HG03045 (cell line): ENCODE results near the gene POM121C.
"Not testable (repeated sequence)": the region's sequence is repeated elsewhere in the genome, so short reads cannot be mapped to it uniquely, and the experiment has no call there.

Experiments
- ATAC-seq: cut with Tn5 transposase; IDR thresholded peaks from one replicate; pipeline ENCODE4 v1.9.1; 2021; ENCODE audit warnings: mild to moderate bottlenecking, moderate library complexity; ENCODE audit not compliant: unreplicated experiment

POM121C gene

DNA sequence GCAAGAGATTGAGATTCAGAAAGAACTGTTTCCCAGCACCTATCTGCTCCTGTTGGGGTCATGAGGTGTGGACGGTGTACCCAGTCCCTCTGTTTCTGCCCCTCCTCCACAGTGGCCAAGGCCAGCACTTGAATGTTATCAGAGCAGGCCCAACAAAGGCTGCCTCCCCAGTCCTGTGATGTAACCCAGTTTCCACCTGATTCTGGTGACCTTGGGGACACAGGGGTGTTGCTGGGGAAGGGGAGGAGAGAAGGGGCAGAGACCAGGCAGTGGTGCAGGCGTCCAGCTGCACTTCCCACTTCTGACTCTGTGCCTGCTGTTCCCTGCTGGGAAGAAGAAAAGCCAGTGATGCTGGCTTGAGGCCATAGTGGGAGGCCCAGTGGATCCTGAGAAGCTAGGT is 88.2 kb downstream of the POM121C start:
- not testable (repeated sequence) for ATAC-seq

DNA sequence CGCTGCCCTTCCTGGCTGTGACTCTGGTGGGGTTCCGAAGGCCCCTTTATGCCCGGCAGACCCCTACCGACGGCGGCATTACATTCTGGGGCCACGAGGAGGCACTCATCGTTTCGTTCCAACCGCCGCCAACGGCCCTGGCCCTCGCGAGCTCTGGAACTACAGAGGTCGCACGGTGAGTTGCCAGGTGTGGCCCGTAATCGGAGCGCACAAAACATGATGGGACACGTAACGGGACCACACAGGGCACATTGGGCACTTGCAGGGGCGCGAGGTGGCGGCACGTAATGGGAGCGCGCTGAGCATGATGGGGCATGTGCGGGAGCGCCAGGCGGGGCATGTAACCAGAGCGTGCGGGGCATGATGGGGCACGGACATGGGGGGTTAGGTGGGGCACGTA is 90.8 kb downstream of the POM121C start, which contains the start of gene TRIM73:
TSS of gene TRIM73 (plus strand) at position 301 of the 400 bp plus-strand sequence. CDS start 3,305 bp downstream, outside the sequence.
- not testable (repeated sequence) for ATAC-seq

DNA sequence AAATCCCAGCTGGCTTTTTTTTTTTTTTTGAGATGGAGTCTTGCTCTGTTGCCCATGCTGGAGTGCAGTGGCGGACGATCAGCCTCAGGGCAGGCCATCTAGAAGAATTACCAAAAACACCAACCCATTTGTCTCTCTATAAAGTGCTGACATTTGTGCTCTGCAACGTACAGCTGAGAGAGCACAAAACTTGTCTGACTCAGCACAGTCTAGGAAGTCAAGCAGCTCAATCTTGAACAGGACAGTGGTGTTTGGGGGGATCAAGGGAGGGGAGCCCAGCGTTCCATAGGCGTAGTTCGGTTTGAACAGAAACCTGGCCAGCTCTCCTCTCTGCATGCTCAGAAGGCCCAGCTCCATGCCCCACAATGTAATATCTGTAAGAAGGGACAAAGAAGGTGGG is 92.9 kb downstream of the POM121C start:
- not testable (repeated sequence) for ATAC-seq

DNA sequence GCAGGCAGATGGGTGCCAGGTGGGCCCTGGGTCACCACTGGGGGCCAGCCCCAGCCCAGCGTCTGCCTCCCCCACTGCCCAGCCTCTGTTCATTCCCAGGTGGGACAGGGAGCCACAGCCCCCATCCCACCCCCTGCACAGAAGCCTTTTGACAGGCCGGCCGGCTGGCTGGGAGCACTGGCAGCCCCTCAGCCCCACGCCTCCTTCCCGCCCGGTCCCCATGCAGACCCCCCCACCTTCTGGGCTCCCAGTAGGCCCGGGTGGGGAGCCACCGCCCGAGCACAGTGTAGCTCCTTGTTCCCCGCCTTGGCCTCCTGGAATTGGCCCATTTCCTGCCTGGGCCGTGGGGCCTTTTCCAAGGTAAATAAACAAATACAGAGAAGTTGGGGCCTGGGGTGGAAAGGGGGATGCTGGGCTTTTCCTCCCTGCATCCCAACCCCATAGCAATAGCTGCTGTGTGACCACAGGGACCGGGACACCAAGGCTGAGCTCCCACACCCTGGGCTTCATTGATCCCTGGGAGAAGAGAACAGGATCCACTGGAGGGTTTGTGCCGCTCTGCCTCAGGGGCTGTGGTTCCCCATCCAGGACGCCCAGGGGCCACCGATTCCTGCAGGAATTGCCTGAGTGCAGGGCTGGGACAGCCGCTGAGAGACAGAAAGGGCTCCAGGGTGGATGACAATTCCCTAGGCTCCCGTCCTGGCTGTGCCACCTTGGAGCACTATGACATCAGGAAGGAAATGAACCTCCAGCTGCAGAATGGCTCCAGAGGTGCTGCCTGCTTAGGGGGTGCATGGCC is 111.4 kb downstream of the POM121C start:
- not testable (repeated sequence) for ATAC-seq

DNA sequence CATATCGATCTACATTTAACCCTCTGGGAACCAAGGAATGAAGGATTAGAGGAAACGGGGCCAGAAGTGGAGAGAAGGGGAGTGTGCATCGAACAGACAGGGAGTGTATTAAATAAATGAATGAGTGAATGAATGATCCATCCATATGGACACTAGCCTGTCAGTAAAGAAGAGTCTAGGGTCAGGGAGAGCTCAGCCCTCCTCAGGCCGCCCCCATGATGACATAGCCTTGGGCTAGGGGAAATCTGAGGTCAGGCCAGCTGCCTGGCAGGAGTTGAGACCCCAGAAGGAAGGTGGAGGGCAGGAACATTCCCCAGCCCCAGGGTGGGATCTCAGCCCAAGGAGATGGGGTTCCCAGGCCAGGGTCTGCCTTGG is 112.0 kb downstream of the POM121C start:
- not testable (repeated sequence) for ATAC-seq

DNA sequence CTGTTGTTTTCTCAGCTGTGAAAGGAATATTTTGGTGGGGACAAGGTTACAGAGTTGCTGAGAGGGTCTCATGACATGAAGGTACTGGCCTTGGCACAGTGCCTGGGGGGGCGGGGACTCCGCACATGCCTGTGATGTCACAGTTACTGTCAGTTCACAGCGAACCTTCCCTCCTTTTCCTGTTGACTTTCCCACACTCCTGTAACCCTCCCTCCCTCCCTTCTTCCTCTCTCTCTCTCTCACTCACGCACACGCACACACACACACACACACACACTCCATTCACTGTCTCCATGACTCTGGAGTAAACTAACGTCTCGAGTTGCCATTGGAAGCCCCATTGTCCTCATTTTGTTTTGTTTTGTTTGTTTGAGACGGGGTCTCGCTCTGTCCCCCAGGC is 118.8 kb downstream of the POM121C start:
- ATAC-seq, result not testable (repeated sequence)
